Stimulated activated CD4-positive, alpha-beta T cell treated with anti-CD3 and anti-CD28 coated beads, Interleukin-1b, Interleukin-23, amount 100 ng/mL, for 48 hours (primary cell): ENCODE measurements around the gene ATL1.
"Not testable (repeated sequence)": the region's sequence is repeated elsewhere in the genome, so short reads cannot be mapped to it uniquely, and the experiment has no call there.

Source experiments
- DNase-seq: peaks from one replicate; pipeline ENCODE4 v3.0.0-alpha.2; 2020

ATL1 gene

GRCh38 chr14:50603565-50603964 is 43.6 kb downstream of the ATL1 start:
- no peak for DNase-seq

GRCh38 chr14:50605766-50606165 is 45.8 kb downstream of the ATL1 start:
- DNase-seq, result no peak

- no peak for DNase-seq
Observed at GRCh38 chr14:50606468-50606867, 46.5 kb downstream of the ATL1 start.

GRCh38 chr14:50607181-50607580 is 47.2 kb downstream of the ATL1 start:
- DNase-seq, result peak; percentile 54

GRCh38 chr14:50607761-50608160 is 47.8 kb downstream of the ATL1 start:
- no peak for DNase-seq

- DNase-seq, result no peak
Observed at GRCh38 chr14:50608302-50608851, 48.4 kb downstream of the ATL1 start.

- no peak for DNase-seq
Observed at GRCh38 chr14:50610465-50610864, 50.5 kb downstream of the ATL1 start.

GRCh38 chr14:50612806-50613205 is 52.9 kb downstream of the ATL1 start:
- no peak for DNase-seq

- DNase-seq, result no peak
Observed at GRCh38 chr14:50615056-50615455, 55.1 kb downstream of the ATL1 start.

- no peak for DNase-seq
Observed at GRCh38 chr14:50615552-50615951, 55.6 kb downstream of the ATL1 start.

- DNase-seq, result no peak
Observed at GRCh38 chr14:50616275-50616674, 56.3 kb downstream of the ATL1 start.

- DNase-seq, result no peak
Observed at GRCh38 chr14:50619569-50620141, 59.7 kb downstream of the ATL1 start.

- no peak for DNase-seq
Observed at GRCh38 chr14:50620341-50620740, 60.4 kb downstream of the ATL1 start.

GRCh38 chr14:50622978-50623377 is 63.0 kb downstream of the ATL1 start:
- no peak for DNase-seq

GRCh38 chr14:50624447-50624846 is 64.5 kb downstream of the ATL1 start:
- no peak for DNase-seq

- DNase-seq, result not testable (repeated sequence)
Observed at GRCh38 chr14:50624947-50625346, 65.0 kb downstream of the ATL1 start.

- no peak for DNase-seq
Observed at GRCh38 chr14:50631408-50631821, 71.5 kb downstream of the ATL1 start.

- DNase-seq, result no peak
Observed at GRCh38 chr14:50633954-50634353, 74.0 kb downstream of the ATL1 start.

- DNase-seq, result no peak
Observed at GRCh38 chr14:50635141-50635540, 75.2 kb downstream of the ATL1 start.

GRCh38 chr14:50647282-50647681 is 87.3 kb downstream of the ATL1 start:
- no peak for DNase-seq

GRCh38 chr14:50647753-50648152 is 87.8 kb downstream of the ATL1 start:
- DNase-seq, result no peak

- DNase-seq, result no peak
Observed at GRCh38 chr14:50649691-50650090, 89.7 kb downstream of the ATL1 start.

- no peak for DNase-seq
Observed at GRCh38 chr14:50656776-50657175, 96.8 kb downstream of the ATL1 start.

GRCh38 chr14:50657753-50658152 is 97.8 kb downstream of the ATL1 start:
- DNase-seq, result no peak

GRCh38 chr14:50658203-50658602 is 98.3 kb downstream of the ATL1 start:
- DNase-seq, result no peak
